IPS-11a (cell line): ENCODE data around the gene WSCD1.

ENCODE experiments used
- H3K4me3 ChIP-seq: one replicate; pipeline ENCODE4 v1.5.1; 2013; ENCODE audit warnings: low read depth, low read length, control low read depth

WSCD1 gene

GRCh38 chr17:6057562-6057961 lies 12.6 kb upstream of the WSCD1 start:
- no peak overlapping the region for H3K4me3 ChIP-seq

DNA sequence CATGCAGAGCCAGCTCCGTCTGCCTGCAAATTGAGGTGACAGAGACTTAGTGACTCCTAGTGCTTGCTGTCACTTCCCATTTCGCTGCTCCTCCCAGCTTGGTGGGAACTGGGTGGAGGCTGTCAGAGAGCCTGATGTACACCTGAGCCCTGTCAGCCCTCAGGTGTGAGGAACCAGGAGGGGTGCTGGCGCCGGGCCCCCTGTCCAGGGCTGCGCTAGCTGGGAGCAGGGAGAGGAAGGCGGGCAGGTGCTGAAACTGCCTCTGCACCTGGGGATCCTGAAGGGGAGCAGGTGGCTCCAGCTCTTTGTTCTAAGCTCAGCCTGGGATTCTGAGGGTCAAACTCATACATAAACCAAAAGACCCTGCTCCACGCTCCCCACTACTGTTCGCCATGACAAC lies 10.8 kb upstream of the WSCD1 start:
- no peak overlapping the region for H3K4me3 ChIP-seq

- H3K4me3 ChIP-seq: no peak overlapping the region
Measured at GRCh38 chr17:6061290-6061689, 8.9 kb upstream of the WSCD1 start.

- H3K4me3 ChIP-seq: no peak overlapping the region
Measured at GRCh38 chr17:6064868-6065267, 5.3 kb upstream of the WSCD1 start.

- no peak overlapping the region for H3K4me3 ChIP-seq
Measured at GRCh38 chr17:6065351-6065750, 4.8 kb upstream of the WSCD1 start.

- no peak overlapping the region for H3K4me3 ChIP-seq
Measured at GRCh38 chr17:6066183-6066948, 3.8 kb upstream of the WSCD1 start.

GRCh38 chr17:6067060-6067459 lies 3.1 kb upstream of the WSCD1 start:
- no peak overlapping the region for H3K4me3 ChIP-seq

DNA sequence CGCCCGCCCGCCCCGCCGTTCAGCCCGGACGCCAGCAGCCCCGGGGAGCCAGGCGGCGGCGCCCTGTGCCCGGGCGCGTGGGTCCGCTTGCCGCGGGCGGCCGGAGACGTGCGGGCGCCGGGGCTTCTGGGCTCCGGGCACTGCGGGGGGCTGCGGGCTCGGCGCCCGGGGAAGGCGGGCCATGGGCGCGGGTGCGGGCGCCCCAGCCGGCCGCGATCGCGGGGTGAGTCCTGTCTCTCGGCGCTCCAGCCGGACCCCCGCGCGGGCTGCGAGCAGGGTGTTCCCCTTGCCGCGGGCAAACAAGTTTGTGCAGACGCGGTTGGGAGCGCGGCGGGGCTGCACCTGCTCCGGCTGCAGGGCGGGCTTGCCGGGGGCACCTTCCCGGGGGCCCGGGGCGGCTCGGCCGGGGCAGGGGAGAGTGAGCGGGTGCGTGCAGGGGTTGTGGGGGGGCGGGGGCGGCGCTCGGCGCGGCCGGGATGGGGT lies 292 bp downstream of the WSCD1 start:
- peak overlapping the region; percentile 67 for H3K4me3 ChIP-seq

GRCh38 chr17:6070913-6071511 lies 833 bp downstream of the WSCD1 start:
- peak overlapping the region; percentile 67 for H3K4me3 ChIP-seq

- H3K4me3 ChIP-seq: peak overlapping the region; percentile 67
Measured at GRCh38 chr17:6071528-6072065, 1.4 kb downstream of the WSCD1 start.

- no peak overlapping the region for H3K4me3 ChIP-seq
Measured at GRCh38 chr17:6072157-6072556, 2.0 kb downstream of the WSCD1 start.

GRCh38 chr17:6072611-6073010 lies 2.4 kb downstream of the WSCD1 start:
- H3K4me3 ChIP-seq: no peak overlapping the region

DNA sequence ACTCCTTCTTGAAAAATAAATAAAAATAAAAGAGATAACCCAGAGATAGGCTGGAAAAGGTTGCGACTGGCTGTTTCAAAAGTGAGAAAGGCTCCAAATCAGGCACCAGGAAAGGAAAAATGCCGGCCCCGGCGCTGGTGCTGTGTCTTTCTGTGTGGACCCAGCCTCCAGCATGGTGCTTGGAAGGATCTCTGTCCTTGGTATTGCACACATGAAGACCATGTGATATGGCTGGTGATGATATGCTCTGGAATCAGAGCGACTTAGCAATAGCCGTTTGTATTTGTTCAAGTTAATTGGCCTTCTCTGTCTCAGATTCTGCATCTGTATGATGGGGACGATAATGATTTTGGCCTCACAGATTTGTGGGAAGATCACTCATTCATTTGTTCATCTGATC lies 3.4 kb downstream of the WSCD1 start:
- no peak overlapping the region for H3K4me3 ChIP-seq

- H3K4me3 ChIP-seq: no peak overlapping the region
Measured at GRCh38 chr17:6075050-6075449, 4.9 kb downstream of the WSCD1 start.

GRCh38 chr17:6075845-6076244 lies 5.7 kb downstream of the WSCD1 start:
- no peak overlapping the region for H3K4me3 ChIP-seq

DNA sequence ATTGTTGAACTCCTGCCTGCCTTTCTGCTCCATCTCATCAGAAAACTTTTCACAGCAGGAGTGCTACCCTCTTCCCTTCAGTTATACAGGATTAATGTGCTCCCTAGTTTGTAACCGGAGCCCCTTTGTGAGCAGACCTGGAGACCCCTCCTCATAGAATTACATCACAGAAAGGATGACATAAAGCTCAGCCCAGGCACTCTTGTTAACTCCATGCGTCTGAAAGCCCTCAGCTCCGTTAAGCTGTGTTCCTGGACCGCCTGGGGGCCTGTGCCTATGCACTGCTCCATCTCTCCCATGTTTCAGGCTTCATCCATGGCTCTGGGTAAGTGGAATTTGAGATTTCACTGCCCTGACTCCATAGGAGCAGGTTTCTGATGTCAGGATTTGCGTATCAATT lies 7.6 kb downstream of the WSCD1 start:
- H3K4me3 ChIP-seq: no peak overlapping the region

- no peak overlapping the region for H3K4me3 ChIP-seq
Measured at GRCh38 chr17:6078458-6078871, 8.3 kb downstream of the WSCD1 start.

- no peak overlapping the region for H3K4me3 ChIP-seq
Measured at GRCh38 chr17:6079155-6079888, 9.1 kb downstream of the WSCD1 start.

- no peak overlapping the region for H3K4me3 ChIP-seq
Measured at GRCh38 chr17:6079960-6080359, 9.8 kb downstream of the WSCD1 start.

DNA sequence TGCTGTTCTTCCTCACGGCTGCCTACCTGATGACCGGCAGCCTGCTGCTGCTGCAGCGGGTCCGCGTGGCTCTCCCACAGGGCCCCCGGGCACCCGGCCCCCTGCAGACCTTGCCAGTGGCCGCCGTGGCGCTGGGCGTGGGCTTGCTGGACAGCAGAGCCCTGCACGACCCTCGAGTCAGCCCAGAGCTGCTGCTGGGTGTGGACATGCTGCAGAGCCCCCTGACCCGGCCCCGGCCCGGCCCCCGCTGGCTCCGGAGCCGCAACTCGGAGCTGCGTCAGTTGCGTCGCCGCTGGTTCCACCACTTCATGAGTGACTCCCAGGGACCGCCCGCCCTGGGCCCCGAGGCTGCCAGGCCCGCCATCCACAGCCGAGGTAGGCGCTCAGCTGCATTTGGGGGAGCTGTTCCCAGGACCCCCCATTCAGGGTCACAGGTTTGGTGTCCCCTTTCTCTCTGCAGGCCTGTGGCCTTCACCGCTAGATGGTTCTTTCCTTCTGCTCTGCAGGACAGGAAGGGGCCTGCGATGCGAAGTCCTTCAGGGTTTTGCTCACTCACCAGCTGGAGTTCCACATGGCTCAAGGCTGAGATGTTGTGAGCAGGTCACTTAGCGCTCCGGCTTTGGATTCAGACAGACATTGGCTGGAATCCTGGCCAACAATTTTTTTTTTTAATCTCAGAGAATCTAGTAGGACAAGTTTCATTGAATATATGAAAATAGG lies 10.7 kb downstream of the WSCD1 start:
- no peak overlapping the region for H3K4me3 ChIP-seq

DNA sequence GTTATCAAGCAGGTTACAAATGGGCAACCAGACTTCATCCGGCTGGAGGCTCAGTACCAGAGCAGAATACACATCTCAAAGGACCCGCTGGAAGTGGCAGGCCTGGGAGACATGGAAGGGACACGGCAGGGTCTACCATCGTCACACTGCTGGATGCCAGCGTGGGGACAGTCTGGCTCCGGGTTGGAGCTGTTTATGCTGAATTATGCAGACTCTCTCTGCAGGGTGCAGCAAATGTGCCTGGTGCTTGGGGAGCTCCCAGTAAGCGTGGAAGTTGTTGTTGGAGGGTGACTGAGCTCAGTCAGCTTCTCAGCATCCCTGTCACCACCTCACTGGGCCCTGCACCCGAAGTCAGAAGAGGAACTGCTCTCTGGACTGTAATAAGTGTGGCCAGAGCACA lies 12.2 kb downstream of the WSCD1 start:
- no peak overlapping the region for H3K4me3 ChIP-seq
